AG08395 (cell line): ENCODE data around the gene TOP2B.

Source experiments
- DNase-seq: peaks from one replicate; pipeline ENCODE4 v3.0.0; 2012; ENCODE audit warnings: mixed read lengths, low spot score

Gene TOP2B

DNA sequence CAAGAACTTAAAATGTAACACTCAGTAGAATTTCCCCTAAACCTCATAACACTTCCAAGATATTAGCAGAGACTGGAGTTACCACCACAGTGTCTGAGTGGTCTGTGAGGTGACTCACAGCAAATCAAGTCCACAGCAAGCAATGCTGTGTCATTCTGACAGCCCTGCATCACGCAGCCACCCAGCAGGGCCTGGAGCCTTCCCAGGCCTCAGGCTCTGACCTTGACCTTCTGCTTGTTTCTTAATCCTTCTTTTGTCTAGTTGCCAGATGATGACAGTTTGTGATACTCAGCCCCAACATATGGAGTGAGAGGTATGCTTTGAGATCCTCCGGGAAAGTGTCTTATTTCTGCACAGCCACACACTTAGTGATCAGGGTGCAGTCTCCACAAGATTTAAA lies 82.5 kb downstream of the TOP2B start:
- peak; percentile 55 for DNase-seq

DNA sequence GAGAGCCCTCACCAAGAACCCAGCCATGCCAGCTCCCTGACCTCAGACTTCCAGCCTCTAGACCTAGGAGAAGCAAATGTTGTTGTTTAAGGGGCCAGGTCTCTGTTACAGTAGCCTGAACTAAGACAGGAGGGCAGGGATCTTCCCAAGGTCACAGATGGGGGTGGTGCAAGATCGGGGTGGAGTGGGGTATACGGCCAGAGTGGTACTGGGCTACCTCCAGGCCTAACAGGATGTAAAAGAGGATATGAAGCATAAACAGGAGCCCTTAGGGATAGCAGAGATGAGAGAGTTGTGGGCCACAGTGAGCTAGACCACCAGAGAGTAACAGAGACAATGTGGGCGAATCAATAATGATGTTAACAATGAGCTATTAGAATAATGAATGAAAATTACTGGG lies 82.9 kb downstream of the TOP2B start:
- no peak for DNase-seq

DNA sequence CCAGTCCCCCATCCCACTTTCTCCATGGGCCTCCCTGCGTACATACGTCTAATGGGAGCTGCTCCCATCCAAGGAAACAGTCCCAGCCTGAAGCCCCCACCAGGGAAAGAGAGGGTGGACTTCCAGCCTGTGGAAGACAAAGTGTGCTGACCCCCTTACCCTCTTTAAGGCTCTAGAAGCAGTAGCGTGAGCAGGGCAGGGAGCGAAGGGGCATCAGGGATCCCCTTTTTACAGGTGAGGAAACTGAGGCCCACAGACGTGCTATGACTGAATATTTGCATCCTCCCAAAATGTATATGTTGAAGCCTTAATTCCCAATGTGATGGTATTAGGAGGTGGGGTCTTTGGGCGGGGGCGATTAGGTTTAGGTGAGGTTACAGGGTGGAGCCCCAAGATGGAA lies 83.4 kb downstream of the TOP2B start:
- DNase-seq = no peak

GRCh38 chr3:25580534-25580933 lies 84.2 kb downstream of the TOP2B start:
- DNase-seq = no peak

GRCh38 chr3:25578059-25578458 lies 86.6 kb downstream of the TOP2B start:
- no peak for DNase-seq

GRCh38 chr3:25576831-25577454 lies 87.8 kb downstream of the TOP2B start:
- no peak for DNase-seq

GRCh38 chr3:25576146-25576545 lies 88.6 kb downstream of the TOP2B start:
- no peak for DNase-seq

DNA sequence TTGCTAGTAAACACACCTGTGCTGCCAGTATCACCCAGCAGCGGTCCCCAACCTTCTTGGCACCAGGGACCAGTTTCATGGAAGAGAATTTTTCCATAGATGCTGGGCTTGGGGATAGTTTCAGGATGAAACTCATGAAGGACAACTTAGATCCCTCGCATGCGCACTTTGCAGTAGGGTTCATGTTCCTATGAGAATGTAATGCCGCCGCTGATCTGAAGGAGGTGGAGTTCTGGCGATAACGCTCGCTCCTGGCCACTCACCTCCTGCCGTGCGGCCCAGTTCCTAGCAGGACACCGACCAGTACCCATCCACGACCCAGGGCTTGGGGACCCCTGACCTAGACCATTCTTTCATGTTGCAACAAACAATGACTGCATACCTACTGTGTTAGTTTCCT lies 89.7 kb downstream of the TOP2B start:
- no peak for DNase-seq

- DNase-seq = no peak
Observed at GRCh38 chr3:25574172-25574765, 90.4 kb downstream of the TOP2B start.

DNA sequence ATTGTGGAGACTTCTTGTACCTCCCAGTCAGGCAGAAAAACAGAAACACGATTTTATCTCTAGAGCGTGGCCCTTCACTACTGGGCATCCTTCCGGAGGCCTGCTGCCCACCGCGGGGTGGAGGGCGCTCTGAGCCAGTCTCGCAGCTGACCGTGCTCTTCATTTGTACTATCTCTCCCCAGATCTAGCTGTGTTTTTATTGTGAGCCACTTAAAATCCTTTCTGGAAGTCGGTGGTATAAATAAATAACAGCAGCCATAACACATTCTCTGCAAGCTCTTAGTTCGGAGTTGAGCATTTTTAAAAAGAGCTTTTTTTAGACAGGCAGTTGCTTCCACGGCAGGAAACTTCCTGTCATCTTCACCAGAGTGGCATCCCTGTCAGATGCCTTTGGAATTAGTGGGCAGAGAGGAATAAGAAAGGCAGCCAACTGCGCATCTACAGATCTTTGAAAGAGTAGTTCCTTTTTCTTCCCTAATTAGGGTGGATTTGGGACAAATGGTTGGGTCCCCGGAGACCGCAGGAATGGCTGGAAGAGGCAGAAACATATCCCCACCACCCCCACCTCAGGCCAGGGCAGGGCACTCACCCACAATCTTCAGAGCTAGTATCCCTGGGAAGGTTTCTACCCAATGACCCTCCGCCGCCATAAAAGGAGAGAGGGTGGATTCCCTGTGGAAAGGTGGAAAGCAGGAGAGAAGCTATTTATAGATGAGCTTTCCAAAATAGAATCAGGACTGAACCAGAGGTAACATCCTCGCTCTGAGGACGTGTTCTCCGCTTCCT lies 91.1 kb downstream of the TOP2B start:
- peak; percentile 75 for DNase-seq

GRCh38 chr3:25572919-25573385 lies 91.8 kb downstream of the TOP2B start:
- DNase-seq = peak; percentile 16

GRCh38 chr3:25572336-25572735 lies 92.4 kb downstream of the TOP2B start:
- DNase-seq = no peak

GRCh38 chr3:25571285-25571684 lies 93.4 kb downstream of the TOP2B start:
- DNase-seq = no peak

DNA sequence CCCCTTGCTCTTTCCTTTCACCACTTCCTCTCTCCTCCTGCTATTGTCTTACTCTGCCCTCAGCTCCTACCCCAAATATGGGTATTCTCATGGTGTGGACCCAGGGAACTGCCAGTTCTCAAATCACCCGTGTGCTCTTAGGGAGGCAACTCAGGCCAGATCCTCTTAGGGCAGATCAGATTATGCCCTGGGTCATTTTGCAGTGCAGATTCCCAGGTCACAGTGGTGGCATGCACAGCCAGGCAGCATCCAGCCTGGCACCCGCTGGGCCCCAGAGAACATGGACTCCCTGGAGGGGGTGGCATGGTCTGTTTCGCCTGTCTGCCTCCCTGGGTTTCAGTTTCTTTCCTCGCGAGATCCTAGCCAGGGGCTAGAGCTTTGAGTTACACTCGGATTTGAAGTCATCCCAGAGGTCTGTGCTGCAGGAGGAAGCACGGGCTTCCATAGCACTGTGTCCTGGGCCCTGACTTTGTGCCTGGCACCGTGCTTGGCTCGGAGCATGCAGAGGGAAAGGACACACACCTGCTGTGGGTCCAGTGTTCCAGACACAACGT lies 96.1 kb downstream of the TOP2B start:
- DNase-seq = no peak

DNA sequence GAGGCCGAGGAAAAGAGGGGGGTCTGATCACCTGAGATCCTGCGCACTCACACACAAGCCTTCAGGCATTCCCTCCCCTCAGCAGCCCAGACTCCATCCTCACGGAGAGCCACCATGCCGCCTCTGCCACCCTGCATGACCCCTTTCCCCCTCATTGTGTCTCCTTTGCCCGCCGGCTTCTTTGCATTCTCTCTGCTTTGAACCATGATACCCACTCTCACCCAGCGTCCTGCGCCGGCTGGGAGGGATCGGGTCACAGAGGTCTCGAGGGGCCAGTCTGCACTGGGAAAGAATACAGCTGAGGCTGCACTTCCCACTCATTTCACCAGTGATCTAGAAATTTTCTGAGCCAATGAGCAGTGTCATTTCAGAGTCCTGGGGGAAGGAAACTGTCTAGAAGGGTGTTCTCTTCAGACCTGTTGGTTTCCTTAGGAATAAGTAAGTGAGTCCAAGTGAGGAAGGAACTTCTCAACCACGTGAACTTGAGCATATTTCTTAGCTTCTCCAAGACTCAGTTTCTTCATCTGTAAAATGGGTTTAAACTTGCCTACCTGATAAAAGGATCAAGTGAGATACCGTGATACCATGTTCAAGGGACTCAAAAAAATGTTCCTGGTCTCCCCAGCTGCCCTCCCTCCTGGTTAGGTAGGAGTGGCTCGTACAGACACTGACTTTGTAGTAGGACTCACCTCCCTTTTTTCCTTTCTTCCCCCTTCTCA lies 96.7 kb downstream of the TOP2B start:
- DNase-seq = no peak

GRCh38 chr3:25567388-25567787 lies 97.3 kb downstream of the TOP2B start:
- no peak for DNase-seq

DNA sequence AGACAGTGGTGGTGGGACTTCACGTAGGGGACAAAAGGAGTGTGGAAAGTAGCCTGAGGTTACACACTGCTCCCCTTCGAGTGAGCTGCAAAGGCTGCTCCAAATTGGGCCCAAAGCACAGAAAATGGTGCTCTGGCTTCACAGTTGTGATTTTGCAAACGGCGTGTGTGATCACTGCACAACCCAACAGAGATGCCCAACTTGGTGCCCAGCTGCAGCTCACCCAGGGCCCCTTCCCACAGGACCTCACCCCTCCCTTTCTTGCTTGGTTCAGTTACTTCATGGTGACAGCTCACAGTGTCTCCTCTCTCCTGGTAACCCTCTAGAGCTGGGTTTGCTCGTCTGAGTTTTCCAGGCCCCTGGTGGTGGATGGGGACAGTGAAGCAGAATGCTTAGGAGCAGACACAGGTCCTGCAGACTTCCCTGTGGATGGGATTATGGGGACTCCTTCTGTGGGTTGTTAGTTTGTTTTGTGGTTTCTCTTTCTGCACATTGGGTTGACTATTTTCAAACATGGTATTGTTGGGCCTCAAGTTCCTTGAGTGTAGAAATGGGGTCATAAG lies 98.3 kb downstream of the TOP2B start:
- DNase-seq = no peak

DNA sequence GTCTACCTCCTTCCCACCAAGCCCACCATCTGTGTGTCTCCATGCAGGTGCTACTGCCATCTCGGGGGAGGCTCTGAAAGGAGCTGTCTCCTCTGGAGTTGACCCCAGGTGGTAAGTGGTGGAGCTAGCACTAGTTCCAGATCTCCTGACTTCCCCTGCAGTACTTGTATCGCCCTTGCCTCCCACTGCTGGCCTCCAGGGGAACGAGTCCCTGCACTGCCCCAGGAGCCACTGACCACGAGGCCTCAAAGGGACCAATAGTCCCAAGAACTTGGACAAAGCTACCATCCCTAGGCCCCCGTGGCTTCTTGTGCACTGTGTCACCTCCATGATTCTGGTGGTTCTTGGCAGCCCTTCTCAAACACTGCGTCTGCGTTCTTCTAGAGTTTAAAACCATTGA lies 98.9 kb downstream of the TOP2B start:
- DNase-seq = no peak

- no peak for DNase-seq
Observed at GRCh38 chr3:25564075-25564474, 100.6 kb downstream of the TOP2B start.

- DNase-seq = no peak
Observed at GRCh38 chr3:25563601-25564000, 101.1 kb downstream of the TOP2B start.

- no peak for DNase-seq
Observed at GRCh38 chr3:25558796-25559195, 105.9 kb downstream of the TOP2B start.

GRCh38 chr3:25558121-25558520 lies 106.6 kb downstream of the TOP2B start:
- no peak for DNase-seq
